Measurements from ENCODE around the gene PCID2.

Gene PCID2

GRCh38 chr13:113219256-113219940 is 10.9 kb upstream of the PCID2 start:
- DNase-seq (ENCODE audit: low read depth in 2 of 2), result no peak

GRCh38 chr13:113218586-113218985 is 10.1 kb upstream of the PCID2 start:
- no peak for DNase-seq (ENCODE audit: low read depth in 2 of 2)

GRCh38 chr13:113216254-113217048 is 8.0 kb upstream of the PCID2 start:
- no peak for DNase-seq (ENCODE audit: low read depth in 2 of 2)

GRCh38 chr13:113211774-113212173 is 3.3 kb upstream of the PCID2 start:
- no peak for DNase-seq (ENCODE audit: low read depth in 2 of 2)

- no peak for DNase-seq (ENCODE audit: low read depth in 2 of 2)
These were observed 2.4 kb upstream of the PCID2 start for GRCh38 chr13:113210833-113211232.

GRCh38 chr13:113209759-113210421 is 1.4 kb upstream of the PCID2 start:
- peak; percentile 47 to 60 for DNase-seq (ENCODE audit: low read depth in 2 of 2)

GRCh38 chr13:113209336-113209758 is 878 bp upstream of the PCID2 start, which contains the start of gene CUL4A:
TSS of gene CUL4A (plus strand) at chr13:113209613. CDS start at chr13:113209628, 15 bp downstream.
- peak; percentile 69 to 74 for DNase-seq (ENCODE audit: low read depth in 2 of 2)

- DNase-seq (ENCODE audit: low read depth in 2 of 2), result no peak
These were observed 514 bp downstream of the PCID2 start for GRCh38 chr13:113207890-113208420.

GRCh38 chr13:113207460-113207859 is 1.0 kb downstream of the PCID2 start:
- no peak for DNase-seq (ENCODE audit: low read depth in 2 of 2)

GRCh38 chr13:113205428-113205931 is 3.0 kb downstream of the PCID2 start:
- DNase-seq (ENCODE audit: low read depth in 2 of 2), result no peak

GRCh38 chr13:113204378-113204734 is 4.1 kb downstream of the PCID2 start:
- no peak for DNase-seq (ENCODE audit: low read depth in 2 of 2)

GRCh38 chr13:113203507-113204377 is 4.7 kb downstream of the PCID2 start:
- no peak for DNase-seq (ENCODE audit: low read depth in 2 of 2)

GRCh38 chr13:113202912-113203311 is 5.6 kb downstream of the PCID2 start:
- DNase-seq (ENCODE audit: low read depth in 2 of 2), result no peak

- no peak for DNase-seq (ENCODE audit: low read depth in 2 of 2)
These were observed 6.7 kb downstream of the PCID2 start for GRCh38 chr13:113201815-113202214.

- no peak for DNase-seq (ENCODE audit: low read depth in 2 of 2)
These were observed 11.3 kb downstream of the PCID2 start for GRCh38 chr13:113196970-113197737.

GRCh38 chr13:113195360-113195759 is 13.1 kb downstream of the PCID2 start:
- no peak for DNase-seq (ENCODE audit: low read depth in 2 of 2)

GRCh38 chr13:113192902-113193301 is 15.6 kb downstream of the PCID2 start:
- no peak for DNase-seq (ENCODE audit: low read depth in 2 of 2)

GRCh38 chr13:113192279-113192678 is 16.2 kb downstream of the PCID2 start:
- no peak for DNase-seq (ENCODE audit: low read depth in 2 of 2)

GRCh38 chr13:113190181-113190580 is 18.3 kb downstream of the PCID2 start:
- DNase-seq (ENCODE audit: low read depth in 2 of 2), result no peak

GRCh38 chr13:113187883-113188665 is 20.4 kb downstream of the PCID2 start:
- DNase-seq (ENCODE audit: low read depth in 2 of 2), result no peak

Data from stimulated activated CD4-positive, alpha-beta T cell treated with anti-CD3 and anti-CD28 coated beads, Interleukin-4, amount 100 ng/mL, for 48 hours (primary cell).